Vagina (tissue), 2 donors: ENCODE measurements around the gene ACAA1.

ENCODE experiments used
- POLR2A ChIP-seq, 2 donors: fragments of 450-650 bp; IDR thresholded peaks; one replicate each; pipeline ENCODE4 v1.6.1; 2017; ENCODE audit warnings: antibody characterized with exemption in 2 of 2, mild to moderate bottlenecking in 2 of 2, moderate library complexity in 2 of 2
- POLR2AphosphoS5 ChIP-seq, 2 donors: sonication (generic); formaldehyde crosslinking; IDR thresholded peaks; one replicate each; pipeline ENCODE4 v1.9.0; 2017; ENCODE audit warnings: antibody characterized with exemption in 2 of 2, mild to moderate bottlenecking in 2 of 2, low read depth in 1 of 2; ENCODE audit not compliant: insufficient read depth in 1 of 2
- TF ChIP-seq, protein P1 (sequence below), 3 experiments: fragments of 450-650 bp in 2 of 3; fragments of 200-600 bp in 1 of 3; sonication (generic) in 1 of 3; IDR thresholded peaks; one replicate each; pipeline ENCODE4 v1.5.1; 2017 to 2019; ENCODE audit warnings: antibody characterized with exemption in 3 of 3, mild to moderate bottlenecking in 2 of 3, moderate library complexity in 2 of 3

DNA sequence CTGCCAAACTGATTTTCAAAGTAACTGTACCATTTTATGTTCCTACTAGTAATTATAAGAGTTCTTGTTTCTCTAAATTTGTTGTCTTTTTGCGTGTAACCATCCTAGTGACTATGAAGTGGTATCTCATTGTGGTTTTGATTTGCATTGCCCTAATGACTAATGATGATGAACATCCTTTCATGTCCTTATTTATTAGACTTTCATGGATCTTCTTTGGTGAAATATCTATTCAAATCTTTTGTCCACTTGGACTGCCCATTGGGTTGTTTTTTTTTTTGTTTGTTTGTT is 32.0 kb upstream of the ACAA1 start:
- TF ChIP-seq, protein P1, sequence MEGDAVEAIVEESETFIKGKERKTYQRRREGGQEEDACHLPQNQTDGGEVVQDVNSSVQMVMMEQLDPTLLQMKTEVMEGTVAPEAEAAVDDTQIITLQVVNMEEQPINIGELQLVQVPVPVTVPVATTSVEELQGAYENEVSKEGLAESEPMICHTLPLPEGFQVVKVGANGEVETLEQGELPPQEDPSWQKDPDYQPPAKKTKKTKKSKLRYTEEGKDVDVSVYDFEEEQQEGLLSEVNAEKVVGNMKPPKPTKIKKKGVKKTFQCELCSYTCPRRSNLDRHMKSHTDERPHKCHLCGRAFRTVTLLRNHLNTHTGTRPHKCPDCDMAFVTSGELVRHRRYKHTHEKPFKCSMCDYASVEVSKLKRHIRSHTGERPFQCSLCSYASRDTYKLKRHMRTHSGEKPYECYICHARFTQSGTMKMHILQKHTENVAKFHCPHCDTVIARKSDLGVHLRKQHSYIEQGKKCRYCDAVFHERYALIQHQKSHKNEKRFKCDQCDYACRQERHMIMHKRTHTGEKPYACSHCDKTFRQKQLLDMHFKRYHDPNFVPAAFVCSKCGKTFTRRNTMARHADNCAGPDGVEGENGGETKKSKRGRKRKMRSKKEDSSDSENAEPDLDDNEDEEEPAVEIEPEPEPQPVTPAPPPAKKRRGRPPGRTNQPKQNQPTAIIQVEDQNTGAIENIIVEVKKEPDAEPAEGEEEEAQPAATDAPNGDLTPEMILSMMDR (IDR thresholded peaks at IDR 0.05) = no peak
- TF ChIP-seq POLR2AphosphoS5 (IDR thresholded peaks at IDR 0.05; ENCODE audit: insufficient read depth in 1 of 2, low read depth in 1 of 2) (no peak), POLR2A (IDR thresholded peaks at IDR 0.05) (no peak)
